ENCODE data around the gene MICAL2.

The MICAL2 gene

DNA sequence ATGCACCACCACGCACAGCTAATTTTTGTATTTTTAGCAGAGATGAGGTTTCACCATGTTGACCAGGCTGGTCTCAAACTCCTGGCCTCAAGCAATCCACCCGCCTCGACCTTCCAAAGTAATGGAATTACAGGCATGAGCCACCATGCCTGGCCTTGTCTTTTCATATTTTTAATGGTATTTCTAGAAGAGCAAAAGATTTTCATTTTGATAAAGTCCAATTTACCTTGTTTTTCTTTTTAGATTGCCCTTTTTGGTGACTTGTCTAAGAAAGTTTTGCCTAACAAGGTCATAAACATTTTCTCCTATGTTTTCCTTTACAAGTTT, 45.5 kb upstream of the MICAL2 start:
- TF ChIP-seq SIN3A (IDR thresholded peaks at IDR 0.05; ENCODE audit: borderline replicate concordance, insufficient read depth, low read length) (no peak), FOXP2 (optimal IDR thresholded peaks at IDR 0.05; ENCODE audit: borderline replicate concordance, extremely low read depth, extremely low read length, insufficient read depth) (no peak), TAF1 (IDR thresholded peaks at IDR 0.05; ENCODE audit: borderline replicate concordance, insufficient read depth, low read length) (no peak), POLR2AphosphoS5 (IDR thresholded peaks at IDR 0.05; ENCODE audit: low read depth, low read length) (no peak)
- TF ChIP-seq, protein P1, sequence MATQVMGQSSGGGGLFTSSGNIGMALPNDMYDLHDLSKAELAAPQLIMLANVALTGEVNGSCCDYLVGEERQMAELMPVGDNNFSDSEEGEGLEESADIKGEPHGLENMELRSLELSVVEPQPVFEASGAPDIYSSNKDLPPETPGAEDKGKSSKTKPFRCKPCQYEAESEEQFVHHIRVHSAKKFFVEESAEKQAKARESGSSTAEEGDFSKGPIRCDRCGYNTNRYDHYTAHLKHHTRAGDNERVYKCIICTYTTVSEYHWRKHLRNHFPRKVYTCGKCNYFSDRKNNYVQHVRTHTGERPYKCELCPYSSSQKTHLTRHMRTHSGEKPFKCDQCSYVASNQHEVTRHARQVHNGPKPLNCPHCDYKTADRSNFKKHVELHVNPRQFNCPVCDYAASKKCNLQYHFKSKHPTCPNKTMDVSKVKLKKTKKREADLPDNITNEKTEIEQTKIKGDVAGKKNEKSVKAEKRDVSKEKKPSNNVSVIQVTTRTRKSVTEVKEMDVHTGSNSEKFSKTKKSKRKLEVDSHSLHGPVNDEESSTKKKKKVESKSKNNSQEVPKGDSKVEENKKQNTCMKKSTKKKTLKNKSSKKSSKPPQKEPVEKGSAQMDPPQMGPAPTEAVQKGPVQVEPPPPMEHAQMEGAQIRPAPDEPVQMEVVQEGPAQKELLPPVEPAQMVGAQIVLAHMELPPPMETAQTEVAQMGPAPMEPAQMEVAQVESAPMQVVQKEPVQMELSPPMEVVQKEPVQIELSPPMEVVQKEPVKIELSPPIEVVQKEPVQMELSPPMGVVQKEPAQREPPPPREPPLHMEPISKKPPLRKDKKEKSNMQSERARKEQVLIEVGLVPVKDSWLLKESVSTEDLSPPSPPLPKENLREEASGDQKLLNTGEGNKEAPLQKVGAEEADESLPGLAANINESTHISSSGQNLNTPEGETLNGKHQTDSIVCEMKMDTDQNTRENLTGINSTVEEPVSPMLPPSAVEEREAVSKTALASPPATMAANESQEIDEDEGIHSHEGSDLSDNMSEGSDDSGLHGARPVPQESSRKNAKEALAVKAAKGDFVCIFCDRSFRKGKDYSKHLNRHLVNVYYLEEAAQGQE (IDR thresholded peaks at IDR 0.05; ENCODE audit: insufficient read depth in 1 of 2, low read depth in 2 of 2, low read length in 2 of 2): no peak

DNA sequence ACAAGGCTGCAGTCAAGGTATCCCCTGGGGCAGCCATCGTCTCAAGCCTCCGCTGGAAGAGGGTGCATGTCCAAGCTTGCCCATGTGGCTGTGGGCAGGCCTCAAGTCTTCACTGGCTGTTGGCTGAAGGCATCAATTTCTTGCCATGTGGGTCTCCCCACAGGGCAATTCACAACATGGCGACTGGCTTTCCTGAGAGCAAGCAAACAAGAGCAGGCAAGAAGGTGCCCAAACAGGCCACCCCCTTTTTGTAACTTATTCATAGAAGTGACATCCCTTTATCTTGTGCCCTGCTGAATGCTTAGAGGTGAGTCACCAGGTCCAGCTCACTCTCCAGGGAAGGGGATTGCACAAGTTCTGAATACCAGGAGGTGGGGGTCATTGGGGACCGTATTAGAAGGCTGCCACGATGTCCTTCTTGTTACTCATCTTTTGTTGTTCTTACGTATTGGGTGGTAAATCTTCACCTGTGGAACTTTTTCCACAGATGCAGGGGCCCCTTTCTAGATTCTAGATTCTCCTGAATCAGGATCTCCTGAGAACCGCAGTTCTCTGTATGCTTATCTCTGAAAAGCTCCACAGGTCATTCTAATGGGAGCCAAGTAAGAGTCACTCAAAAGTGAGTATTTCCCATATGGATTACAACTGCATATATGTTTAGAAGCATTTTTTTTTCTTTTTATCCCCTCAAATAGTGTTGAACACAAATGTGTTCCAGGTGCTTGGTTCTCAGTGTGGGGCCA, 44.2 kb upstream of the MICAL2 start:
- TF ChIP-seq POLR2AphosphoS5 (IDR thresholded peaks at IDR 0.05; ENCODE audit: low read depth, low read length): no peak
- TF ChIP-seq SIN3A (IDR thresholded peaks at IDR 0.05; ENCODE audit: borderline replicate concordance, insufficient read depth, low read length): no peak
- TF ChIP-seq TAF1 (IDR thresholded peaks at IDR 0.05; ENCODE audit: borderline replicate concordance, insufficient read depth, low read length): no peak
- TF ChIP-seq FOXP2 (optimal IDR thresholded peaks at IDR 0.05; ENCODE audit: borderline replicate concordance, extremely low read depth, extremely low read length, insufficient read depth): no peak
- TF ChIP-seq, protein P1 (IDR thresholded peaks at IDR 0.05; ENCODE audit: insufficient read depth in 1 of 2, low read depth in 2 of 2, low read length in 2 of 2): no peak

GRCh38 chr11:12066799-12067508, 43.4 kb upstream of the MICAL2 start:
- TF ChIP-seq SIN3A (IDR thresholded peaks at IDR 0.05; ENCODE audit: borderline replicate concordance, insufficient read depth, low read length): no peak

DNA sequence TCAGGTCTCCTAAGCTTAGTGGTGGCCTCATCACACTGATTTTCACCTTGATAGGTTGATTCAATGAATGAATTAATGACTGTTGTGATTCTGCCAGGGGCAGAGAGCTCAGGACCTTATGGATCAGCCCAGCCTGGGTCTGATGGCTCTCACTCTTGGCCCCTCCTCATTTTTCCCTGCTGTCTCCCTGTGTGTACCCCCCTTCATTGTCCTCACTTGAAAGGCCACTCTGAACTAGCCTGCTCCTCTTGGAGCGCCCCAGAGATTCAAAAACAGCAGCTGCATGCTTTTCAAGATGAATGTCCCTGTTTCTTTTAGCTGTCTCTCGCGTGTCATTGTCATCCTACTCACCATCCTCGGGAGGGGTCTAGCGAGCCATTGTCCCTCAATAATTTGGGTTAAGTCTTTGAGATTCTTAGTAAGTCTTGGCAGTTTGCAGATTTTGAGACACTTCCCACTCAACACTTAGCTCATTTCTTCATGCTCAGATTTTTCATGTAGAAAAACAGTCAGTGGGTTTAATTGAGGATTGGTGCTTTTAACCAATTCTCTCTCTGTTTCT, 42.5 kb upstream of the MICAL2 start:
- TF ChIP-seq, protein P1 (IDR thresholded peaks at IDR 0.05; ENCODE audit: insufficient read depth in 1 of 2, low read depth in 2 of 2, low read length in 2 of 2): no peak
- no peak for TF ChIP-seq SIN3A (IDR thresholded peaks at IDR 0.05; ENCODE audit: borderline replicate concordance, insufficient read depth, low read length)
- TF ChIP-seq FOXP2 (optimal IDR thresholded peaks at IDR 0.05; ENCODE audit: borderline replicate concordance, extremely low read depth, extremely low read length, insufficient read depth): no peak
- TF ChIP-seq POLR2AphosphoS5 (IDR thresholded peaks at IDR 0.05; ENCODE audit: low read depth, low read length): no peak
- no peak for TF ChIP-seq TAF1 (IDR thresholded peaks at IDR 0.05; ENCODE audit: borderline replicate concordance, insufficient read depth, low read length)

DNA sequence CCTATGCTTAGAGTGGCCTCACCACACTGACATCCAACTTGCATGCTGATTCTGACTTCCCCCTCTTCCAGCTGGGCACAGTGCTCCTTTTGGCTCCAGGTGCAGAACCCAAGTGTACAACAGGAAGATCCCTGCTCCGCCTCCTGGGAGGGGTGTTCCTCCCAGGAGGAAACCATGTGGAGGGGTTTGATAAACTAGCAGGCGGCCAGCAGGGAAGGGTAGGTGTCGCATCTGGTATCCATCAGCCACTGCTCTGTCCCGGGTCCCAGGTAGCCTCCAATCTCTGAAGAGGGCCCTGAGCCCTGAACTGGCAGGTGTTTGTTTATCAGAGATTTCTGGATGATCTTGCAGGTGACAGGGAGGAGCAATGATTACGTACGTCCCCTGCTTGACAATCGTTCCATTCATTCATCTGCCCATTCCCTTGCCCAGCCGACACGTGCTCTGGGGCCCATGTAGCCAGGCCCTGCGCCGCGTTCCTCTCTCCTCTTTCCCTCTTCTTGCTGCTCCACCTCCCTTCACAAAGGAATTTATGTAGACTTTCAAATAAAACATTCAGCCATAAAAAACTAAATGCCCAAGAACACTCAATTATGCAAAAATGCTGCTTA, 41.2 kb upstream of the MICAL2 start:
- no peak for TF ChIP-seq POLR2AphosphoS5 (IDR thresholded peaks at IDR 0.05; ENCODE audit: low read depth, low read length)
- no peak for TF ChIP-seq TAF1 (IDR thresholded peaks at IDR 0.05; ENCODE audit: borderline replicate concordance, insufficient read depth, low read length)
- TF ChIP-seq FOXP2 (optimal IDR thresholded peaks at IDR 0.05; ENCODE audit: borderline replicate concordance, extremely low read depth, extremely low read length, insufficient read depth): no peak
- TF ChIP-seq SIN3A (IDR thresholded peaks at IDR 0.05; ENCODE audit: borderline replicate concordance, insufficient read depth, low read length): no peak
- TF ChIP-seq, protein P1 (IDR thresholded peaks at IDR 0.05; ENCODE audit: insufficient read depth in 1 of 2, low read depth in 2 of 2, low read length in 2 of 2): no peak

Data from PFSK-1 (cell line).